ENCODE measurements around the gene MED13. TPM values are rescaled to one million over a fixed set of nuclear protein-coding genes. Genes with fewer than 3 reads are reported as not detected.

Gene MED13
- polyA plus RNA-seq, 1 donor (not counting 4 experiments of a cell fraction or from before 2014, with no cell fraction given): 21.4 TPM

GRCh38 chr17:62101515-62101914 is 36.4 kb upstream of the MED13 start:
- H3K9ac ChIP-seq (ENCODE audit: control insufficient read depth, extremely low read depth, insufficient read depth, low read length): no peak overlapping the region
- no peak overlapping the region for H3K27ac ChIP-seq (ENCODE audit: control insufficient read depth, insufficient read depth, low read length)
- DNase-seq (ENCODE audit: low read depth, low spot score): no peak
- H3K36me3 ChIP-seq (ENCODE audit: control insufficient read depth in 2 of 2, extremely low read depth in 1 of 2, insufficient read depth in 2 of 2, low read length in 2 of 2): no peaks in the 10 kb centered on the region
- FAIRE-seq: no peak
- H3K4me2 ChIP-seq (ENCODE audit: control insufficient read depth, extremely low read depth, insufficient read depth, low read depth, low read length): no peak overlapping the region
- H3K4me3 ChIP-seq (ENCODE audit: control insufficient read depth in 2 of 3, extremely low read depth in 1 of 3, insufficient read depth in 2 of 3, low read depth in 1 of 3, low read length in 3 of 3): no peak overlapping the region
- H3K9me1 ChIP-seq (ENCODE audit: control insufficient read depth, extremely low read depth, insufficient read depth, low read length): no peaks in the 10 kb centered on the region
- dilution Hi-C loops (cut with MboI; ENCODE audit: extremely low pct_ligation_motif_present, low sequenced_read_pairs): no loop called here
- TF ChIP-seq CTCF (optimal IDR thresholded peaks at IDR 0.05 in 1 of 3, IDR thresholded peaks at IDR 0.05 in 1 of 3, conservative IDR thresholded peaks at IDR 0.05 in 1 of 3; ENCODE audit: extremely low read depth in 1 of 3, insufficient read depth in 2 of 3, low read length in 3 of 3): no peak
- no peak for TF ChIP-seq EZH2 (IDR thresholded peaks at IDR 0.05; ENCODE audit: low read length)
- H3K27me3 ChIP-seq (ENCODE audit: control insufficient read depth, extremely low read depth, insufficient read depth, low read length): no peaks in the 10 kb centered on the region
- no peaks in the 10 kb centered on the region for H3K9me3 ChIP-seq (ENCODE audit: control insufficient read depth, low read depth, low read length)
- no peaks in the 10 kb centered on the region for H3K79me2 ChIP-seq (ENCODE audit: control insufficient read depth, insufficient read depth, low read length)
- H2AFZ ChIP-seq (ENCODE audit: control insufficient read depth, low read length): no peak overlapping the region
- H4K20me1 ChIP-seq (ENCODE audit: control insufficient read depth, extremely low read depth, insufficient read depth, low read length): no peaks in the 10 kb centered on the region
- no peaks in the 10 kb centered on the region for H3K4me1 ChIP-seq (ENCODE audit: control insufficient read depth, extremely low read depth, insufficient read depth, low read length)

GRCh38 chr17:62101090-62101489 is 36.0 kb upstream of the MED13 start:
- H2AFZ ChIP-seq (ENCODE audit: control insufficient read depth, low read length): no peak overlapping the region
- no peak for DNase-seq (ENCODE audit: low read depth, low spot score)
- no peaks in the 10 kb centered on the region for H3K4me1 ChIP-seq (ENCODE audit: control insufficient read depth, extremely low read depth, insufficient read depth, low read length)
- dilution Hi-C loops (cut with MboI; ENCODE audit: extremely low pct_ligation_motif_present, low sequenced_read_pairs): no loop called here
- no peak overlapping the region for H3K4me2 ChIP-seq (ENCODE audit: control insufficient read depth, extremely low read depth, insufficient read depth, low read depth, low read length)
- H3K9ac ChIP-seq (ENCODE audit: control insufficient read depth, extremely low read depth, insufficient read depth, low read length): no peak overlapping the region
- no peak overlapping the region for H3K27ac ChIP-seq (ENCODE audit: control insufficient read depth, insufficient read depth, low read length)
- no peak overlapping the region for H3K4me3 ChIP-seq (ENCODE audit: control insufficient read depth in 2 of 3, extremely low read depth in 1 of 3, insufficient read depth in 2 of 3, low read depth in 1 of 3, low read length in 3 of 3)
- FAIRE-seq: no peak
- TF ChIP-seq CTCF (optimal IDR thresholded peaks at IDR 0.05 in 1 of 3, IDR thresholded peaks at IDR 0.05 in 1 of 3, conservative IDR thresholded peaks at IDR 0.05 in 1 of 3; ENCODE audit: extremely low read depth in 1 of 3, insufficient read depth in 2 of 3, low read length in 3 of 3) (no peak), EZH2 (IDR thresholded peaks at IDR 0.05; ENCODE audit: low read length) (no peak)
- H3K36me3 ChIP-seq (ENCODE audit: control insufficient read depth in 2 of 2, extremely low read depth in 1 of 2, insufficient read depth in 2 of 2, low read length in 2 of 2): no peaks in the 10 kb centered on the region
- H3K9me1 ChIP-seq (ENCODE audit: control insufficient read depth, extremely low read depth, insufficient read depth, low read length): no peaks in the 10 kb centered on the region
- no peaks in the 10 kb centered on the region for H3K9me3 ChIP-seq (ENCODE audit: control insufficient read depth, low read depth, low read length)
- no peaks in the 10 kb centered on the region for H4K20me1 ChIP-seq (ENCODE audit: control insufficient read depth, extremely low read depth, insufficient read depth, low read length)
- H3K27me3 ChIP-seq (ENCODE audit: control insufficient read depth, extremely low read depth, insufficient read depth, low read length): no peaks in the 10 kb centered on the region
- no peaks in the 10 kb centered on the region for H3K79me2 ChIP-seq (ENCODE audit: control insufficient read depth, insufficient read depth, low read length)

All from keratinocyte (primary cell).